GM19193 (cell line): ENCODE results near the gene GRAP.

Source experiments
- POLR2A ChIP-seq: IDR thresholded peaks from 4 replicates; pipeline ENCODE4 v1.6.1; 2011; ENCODE audit not compliant: insufficient read depth, insufficient read length; ENCODE audit errors: extremely low read depth

GRAP gene

GRCh38 chr17:19003543-19004420, 43.0 kb downstream of the GRAP start:
- no peak for TF ChIP-seq POLR2A

- TF ChIP-seq POLR2A, result no peak
Measured at GRCh38 chr17:19002805-19003542, 43.8 kb downstream of the GRAP start.

DNA sequence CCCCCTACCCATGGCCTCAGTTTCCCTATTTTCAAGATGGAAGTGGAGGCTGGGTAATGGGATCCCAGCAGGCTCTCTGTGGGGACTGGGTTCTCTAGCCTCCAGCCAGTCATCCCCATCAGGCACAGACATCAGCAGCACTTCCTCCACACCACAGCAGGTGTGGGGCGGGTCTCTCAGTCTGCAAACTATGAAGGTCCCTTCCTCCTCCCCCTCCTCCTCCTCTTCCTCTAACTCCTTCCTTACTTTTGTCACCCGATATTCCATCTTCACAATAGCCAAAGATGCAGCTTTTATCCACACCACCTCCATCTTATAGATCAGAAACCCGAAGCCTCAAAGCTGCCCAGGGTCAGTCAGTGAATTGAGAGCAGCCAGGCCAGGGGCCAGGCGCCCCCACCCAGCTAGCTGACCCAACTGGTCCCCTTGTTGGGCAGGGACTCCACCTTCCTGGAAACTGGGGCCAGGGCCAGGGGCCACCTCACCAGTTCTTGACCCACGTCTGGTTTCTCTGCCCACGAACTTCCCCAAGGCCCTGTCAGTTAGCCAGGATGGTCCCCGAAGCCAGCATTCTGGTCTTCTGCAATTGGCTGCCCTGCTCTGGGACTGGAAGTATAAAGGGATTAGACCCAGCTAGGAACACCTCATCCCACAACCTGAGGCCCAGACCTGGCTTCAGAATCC, 44.7 kb downstream of the GRAP start:
- no peak for TF ChIP-seq POLR2A

- TF ChIP-seq POLR2A, result no peak
Measured at GRCh38 chr17:19000531-19001325, 46.0 kb downstream of the GRAP start.

DNA sequence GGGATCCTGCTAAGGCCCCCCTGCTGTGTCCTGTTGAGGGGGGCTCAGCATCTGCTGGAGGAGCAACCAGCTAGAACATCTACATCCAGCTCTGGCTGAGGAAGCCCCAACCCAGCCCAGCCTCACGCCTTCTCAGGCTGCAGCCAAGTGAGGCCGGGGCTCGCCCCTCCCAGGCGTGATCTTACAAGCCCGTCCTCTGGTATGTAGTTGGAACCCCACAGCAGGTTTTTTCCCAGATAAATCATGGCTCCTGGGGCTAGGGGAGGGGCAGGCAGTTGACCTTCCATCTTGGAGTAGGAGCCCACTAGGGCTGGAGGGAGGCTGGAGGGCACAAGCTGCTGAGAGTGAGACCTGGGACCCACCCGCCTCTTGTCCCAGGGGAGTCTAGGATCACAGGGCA, 46.8 kb downstream of the GRAP start:
- TF ChIP-seq POLR2A, result no peak

GRCh38 chr17:18999394-18999793, 47.4 kb downstream of the GRAP start:
- TF ChIP-seq POLR2A, result no peak

GRCh38 chr17:18997650-18998196, 49.0 kb downstream of the GRAP start:
- no peak for TF ChIP-seq POLR2A

GRCh38 chr17:18996458-18996857, 50.3 kb downstream of the GRAP start:
- TF ChIP-seq POLR2A, result no peak

- no peak for TF ChIP-seq POLR2A
Measured at GRCh38 chr17:18995220-18995619, 51.5 kb downstream of the GRAP start.

DNA sequence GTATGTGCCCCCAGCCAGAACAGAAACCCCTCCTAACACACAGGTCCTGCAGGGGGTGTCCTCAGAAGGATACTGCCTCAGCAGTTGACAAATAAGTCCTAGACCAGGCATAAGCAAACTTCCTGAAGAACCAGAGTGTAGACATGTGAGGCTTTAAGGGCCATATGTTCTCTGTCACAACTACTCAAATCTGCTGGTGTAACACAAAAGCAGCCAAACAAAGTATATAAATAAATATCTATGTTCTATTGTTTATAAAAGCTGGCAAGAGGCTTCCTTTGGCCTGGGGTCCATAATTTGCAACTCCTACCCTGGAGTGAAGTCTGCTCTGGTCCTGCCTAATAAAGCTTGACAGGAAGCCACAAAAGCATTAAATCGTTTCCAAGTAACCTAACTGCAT, 52.1 kb downstream of the GRAP start:
- no peak for TF ChIP-seq POLR2A

GRCh38 chr17:18993905-18994526, 52.7 kb downstream of the GRAP start:
- TF ChIP-seq POLR2A, result no peak

GRCh38 chr17:18992454-18993130, 54.2 kb downstream of the GRAP start:
- no peak for TF ChIP-seq POLR2A

DNA sequence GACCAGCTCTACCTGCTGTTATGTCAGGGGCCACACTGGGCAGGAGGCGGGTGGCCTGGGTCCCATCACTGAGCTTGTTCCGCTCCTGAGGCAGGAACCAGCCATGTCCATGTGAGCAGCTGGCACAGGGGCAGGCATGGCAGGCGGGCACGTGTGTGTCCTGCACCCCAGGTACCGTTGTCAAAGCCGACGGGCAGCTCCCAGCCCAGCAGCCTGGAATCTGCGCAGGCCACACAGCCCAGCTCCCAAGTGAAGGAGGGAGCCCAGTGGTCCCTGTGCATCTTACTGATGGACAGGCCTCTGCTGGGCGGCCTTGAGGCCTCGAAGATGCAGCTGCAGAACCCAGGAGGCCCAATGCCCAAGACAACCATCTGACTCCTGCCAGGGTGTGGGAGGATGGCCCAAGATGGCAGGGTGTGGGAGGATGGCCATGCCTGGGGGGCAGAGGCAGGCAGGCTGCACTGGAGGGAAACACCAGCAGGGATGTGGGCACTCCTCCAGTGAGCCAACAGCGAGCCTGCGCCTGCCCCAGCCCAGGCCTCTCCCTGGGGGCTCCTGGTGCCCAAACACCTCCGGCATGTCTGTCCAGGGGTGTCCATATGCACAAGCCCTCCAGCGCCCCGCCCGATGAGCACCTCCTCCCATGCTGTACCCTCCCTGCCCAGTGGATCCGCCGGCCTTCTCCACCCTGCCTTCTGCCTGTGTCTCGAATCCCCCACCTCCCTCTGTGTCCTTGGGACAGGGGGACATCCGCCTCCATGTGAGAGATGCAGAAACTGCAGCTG, 55.0 kb downstream of the GRAP start:
- TF ChIP-seq POLR2A, result no peak

DNA sequence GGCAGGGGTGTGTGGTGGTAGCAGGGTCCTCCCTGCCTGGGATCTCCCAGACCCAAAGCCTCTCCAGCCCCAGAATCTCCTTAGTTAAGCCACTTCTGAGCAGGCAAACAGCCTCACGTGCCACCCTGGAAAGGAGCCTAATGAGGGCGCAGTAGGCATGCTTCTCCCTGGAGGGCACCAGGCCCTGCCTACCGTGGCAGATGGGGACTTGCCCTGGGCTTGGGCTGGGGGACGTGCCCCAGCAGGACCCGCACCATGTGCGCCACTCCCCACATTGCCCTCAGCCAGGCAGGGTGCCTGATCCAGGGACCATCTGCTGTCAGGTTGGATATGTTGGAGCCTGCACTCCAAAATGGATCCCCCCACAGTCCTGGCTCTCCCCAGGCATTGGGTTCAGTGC, 56.4 kb downstream of the GRAP start:
- no peak for TF ChIP-seq POLR2A
